Measurements from ENCODE around the gene KRT82.

The KRT82 gene

DNA sequence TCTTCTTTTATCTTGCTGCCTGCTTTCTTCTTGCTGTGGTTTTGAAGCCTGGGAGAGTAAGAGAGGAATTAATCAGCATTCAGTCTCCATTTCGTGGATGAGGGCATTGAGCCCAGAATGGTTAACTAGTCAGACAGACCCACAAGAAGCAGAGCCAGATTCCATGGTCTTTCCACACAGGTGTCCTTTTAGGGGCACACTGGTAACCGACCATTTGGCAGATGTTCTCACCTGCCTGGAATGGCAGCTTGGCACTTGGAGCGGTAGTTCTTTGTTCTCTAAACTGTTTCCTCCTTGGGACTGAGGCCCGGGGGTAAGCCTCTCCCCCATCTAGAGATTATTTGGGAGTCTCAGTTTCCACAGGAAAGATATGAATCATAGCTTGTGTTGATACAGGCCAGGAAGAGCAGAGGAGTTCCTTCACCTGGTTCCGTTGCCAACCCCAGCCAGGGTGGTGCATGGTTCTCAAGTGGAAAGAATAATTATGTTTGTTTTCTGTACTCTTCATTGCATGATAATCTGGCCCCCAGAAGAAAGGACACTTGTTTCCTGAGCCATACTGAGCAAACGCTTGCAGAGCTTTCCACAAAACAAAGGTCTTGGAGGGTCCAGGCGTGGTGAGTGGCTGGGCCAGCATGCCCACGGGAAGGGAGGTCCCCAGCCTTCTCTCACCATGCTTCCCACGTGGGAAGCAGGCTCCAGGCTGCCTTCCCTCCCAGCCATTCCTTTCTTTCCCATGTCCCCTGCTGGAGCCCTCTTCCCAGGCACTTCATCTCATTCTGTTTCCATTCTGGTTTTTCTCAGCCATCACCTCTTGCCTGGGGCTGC lies 30.1 kb upstream of the KRT82 start:
- no peak for DNase-seq (ENCODE audit: low read depth in 2 of 2)

DNA sequence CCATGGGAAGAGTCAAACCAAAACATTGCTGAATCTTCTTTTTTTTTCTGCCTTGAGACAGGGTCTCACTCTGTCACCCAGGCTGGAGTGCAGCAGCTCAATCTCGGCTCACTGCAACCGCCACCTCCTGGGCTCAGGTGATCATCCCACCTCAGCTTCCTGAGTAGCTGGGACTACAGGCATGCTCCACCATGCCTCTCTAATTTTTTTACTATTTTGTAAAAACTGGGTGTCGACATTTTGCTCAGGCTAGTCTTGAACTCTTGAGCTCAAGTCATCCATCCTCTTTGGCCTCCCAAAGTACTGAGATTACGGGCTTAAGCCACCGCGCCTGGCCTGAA lies 29.5 kb upstream of the KRT82 start:
- DNase-seq (ENCODE audit: low read depth in 2 of 2): no peak

DNA sequence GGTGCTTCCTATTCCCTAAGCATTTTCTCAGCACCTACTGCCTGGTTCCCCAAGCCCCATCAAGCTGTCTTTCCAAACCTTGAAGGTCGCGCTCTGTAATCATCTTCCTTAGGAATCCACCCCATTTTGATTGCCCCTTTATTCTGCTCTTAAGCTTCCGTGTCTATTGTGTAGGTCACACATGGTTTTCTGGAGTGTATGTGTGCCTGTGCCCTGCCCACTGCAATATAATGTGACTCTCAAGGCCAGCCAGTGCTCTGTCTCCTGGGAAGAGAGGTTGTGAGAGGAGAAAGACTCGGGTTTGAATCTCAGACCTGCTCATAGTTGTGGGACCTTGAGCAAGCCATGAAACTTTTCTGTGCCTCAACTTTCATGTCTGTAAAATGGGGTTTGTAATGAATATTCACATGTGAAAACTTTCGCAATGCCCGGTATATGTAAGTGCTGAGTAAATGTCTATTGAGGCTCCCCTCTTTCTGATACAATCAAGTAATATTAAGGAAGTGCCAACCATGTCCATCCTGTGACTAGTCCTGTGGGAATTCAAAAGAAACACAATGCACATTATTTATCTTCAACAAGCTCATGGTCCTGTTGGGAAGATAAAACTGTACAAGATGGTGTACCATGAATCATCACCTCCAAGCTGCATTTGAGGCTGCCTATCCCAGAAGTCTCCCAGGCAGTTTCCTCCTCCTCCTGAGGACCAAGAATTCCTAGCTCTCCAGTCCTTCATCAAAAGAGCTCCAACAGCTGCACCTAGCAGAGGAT lies 28.8 kb upstream of the KRT82 start:
- no peak for DNase-seq (ENCODE audit: low read depth in 2 of 2)

DNA sequence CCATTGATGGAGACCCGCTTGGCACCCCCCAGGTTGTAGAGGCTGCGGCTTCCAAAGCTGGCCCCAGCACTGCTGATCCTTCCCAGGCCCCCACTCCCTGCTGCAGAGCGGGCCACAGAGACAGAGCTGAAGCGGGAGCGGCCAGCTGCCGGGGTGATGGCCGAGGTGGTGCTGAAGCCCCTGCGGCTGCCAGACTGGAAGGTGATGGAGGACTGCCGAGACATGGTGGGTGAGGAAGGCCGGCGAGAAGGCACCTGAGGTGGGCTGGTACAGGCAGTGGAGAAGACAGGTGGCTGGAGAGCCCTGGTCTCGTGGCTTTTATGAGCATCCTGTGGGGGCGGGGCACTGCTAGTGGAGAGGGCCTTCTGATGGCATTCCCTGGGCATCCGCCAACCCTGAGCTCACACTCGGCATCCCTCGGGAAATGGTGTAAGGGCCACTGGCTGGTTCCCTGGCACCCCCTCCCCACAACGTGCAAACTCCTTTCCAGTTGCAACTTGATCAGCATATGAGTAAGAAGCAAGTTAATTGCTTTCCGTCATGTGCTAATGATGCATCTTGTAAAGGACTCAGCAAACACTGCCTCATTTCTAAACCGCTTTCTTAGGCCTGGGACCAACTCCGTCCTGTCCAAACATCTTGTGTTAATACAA lies 28.1 kb upstream of the KRT82 start, which contains the start of gene KRT75:
Gene KRT75, minus strand, starts transcription at position 291 of the 653 bp plus-strand sequence. Its CDS starts 67 bp downstream, at position 224.
- no peak for DNase-seq (ENCODE audit: low read depth in 2 of 2)

DNA sequence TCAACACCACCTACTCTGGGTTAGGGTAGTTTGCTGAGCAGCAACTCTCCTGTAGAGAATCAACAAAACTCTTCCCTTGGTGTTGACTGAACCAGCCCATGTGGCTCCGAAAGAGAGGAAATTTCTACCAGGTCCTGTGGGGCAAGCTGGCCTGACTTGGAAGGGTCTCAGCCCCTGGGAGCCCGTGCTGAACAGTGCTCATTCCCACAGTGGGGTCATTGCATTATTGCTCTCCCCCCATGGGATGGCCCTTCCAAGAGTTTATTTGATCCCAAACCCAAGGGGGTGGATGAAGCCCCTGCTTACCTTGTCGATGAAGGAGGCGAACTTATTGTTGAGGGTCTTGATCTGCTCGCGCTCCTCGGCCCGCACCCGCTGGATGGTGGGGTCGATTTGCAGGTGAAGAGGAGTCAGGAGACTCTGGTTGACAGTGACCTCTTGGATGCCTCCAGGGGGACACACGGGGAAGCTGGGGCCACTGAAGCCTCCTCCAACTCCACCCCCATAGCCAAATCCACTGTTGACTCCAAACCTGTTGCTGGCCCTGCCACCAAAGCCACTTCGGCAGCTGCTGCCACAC lies 27.5 kb upstream of the KRT82 start:
- no peak for DNase-seq (ENCODE audit: low read depth in 2 of 2)

DNA sequence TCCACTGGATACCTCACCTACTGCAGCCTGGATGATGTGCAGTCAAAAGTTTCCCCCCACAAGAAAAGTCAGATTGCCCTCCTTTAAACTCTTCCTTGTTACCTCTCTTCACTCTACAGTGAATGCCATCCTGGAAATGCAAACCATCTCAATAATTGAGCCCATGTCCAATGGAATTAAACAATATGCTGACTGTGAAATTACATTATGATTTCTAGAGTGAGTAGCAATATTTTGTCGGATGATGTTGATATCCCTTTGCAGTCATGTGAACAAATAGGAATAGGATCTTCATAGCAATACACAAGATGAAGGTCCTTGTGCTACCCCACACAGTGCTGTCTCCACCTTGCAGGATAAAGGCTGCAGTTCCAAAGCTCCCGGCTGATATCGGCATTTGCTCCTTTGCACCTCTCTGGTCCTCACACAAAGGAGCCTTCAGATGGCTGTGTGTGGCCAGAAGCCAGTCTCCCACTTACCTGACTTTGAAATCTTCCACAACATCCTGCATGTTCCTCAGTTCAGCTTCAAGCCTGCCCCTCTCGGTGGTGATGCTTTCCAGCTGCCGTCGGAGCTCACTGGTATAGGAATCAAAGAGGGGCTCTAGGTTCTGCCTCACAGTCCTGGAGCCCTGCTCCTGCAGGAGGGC lies 26.5 kb upstream of the KRT82 start:
- DNase-seq (ENCODE audit: low read depth in 2 of 2): no peak

DNA sequence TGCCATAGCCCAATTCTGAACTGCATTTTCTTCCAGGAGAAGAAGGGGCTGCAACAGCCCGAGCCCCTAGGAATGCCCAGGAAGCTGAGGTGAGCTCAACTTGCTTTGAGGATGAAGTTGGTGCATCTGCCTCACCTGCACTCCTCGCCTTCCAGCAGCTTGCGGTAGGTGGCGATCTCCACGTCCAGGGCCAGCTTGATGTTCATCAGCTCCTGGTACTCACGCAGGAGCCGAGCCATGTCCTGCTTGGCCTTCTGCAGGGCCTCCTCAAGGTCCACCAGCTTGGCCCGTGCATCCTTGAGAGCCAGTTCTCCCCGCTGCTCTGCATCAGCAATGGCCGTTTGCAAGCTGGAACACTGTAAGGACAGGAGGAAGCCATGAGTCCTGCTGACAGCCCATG lies 22.0 kb upstream of the KRT82 start:
- no peak for DNase-seq (ENCODE audit: low read depth in 2 of 2)

DNA sequence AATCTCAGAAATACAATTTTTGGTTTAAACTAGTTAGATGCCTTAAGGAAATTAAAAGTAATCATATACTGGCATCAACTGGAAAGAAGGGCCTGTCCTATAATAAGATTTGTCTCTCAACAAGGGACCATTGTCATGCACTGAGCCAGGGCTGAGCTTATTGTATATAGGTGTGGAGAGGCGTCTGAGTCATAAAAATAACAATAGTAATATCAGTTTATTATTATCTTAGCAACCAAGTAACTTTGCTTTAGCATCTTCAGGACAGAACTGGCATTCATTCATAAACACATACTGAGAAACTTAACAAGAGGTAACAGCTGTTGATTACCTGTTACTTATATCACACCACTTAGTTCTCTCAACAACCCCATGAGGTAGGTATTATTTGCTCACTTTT lies 20.9 kb upstream of the KRT82 start:
- DNase-seq (ENCODE audit: low read depth in 2 of 2): no peak

DNA sequence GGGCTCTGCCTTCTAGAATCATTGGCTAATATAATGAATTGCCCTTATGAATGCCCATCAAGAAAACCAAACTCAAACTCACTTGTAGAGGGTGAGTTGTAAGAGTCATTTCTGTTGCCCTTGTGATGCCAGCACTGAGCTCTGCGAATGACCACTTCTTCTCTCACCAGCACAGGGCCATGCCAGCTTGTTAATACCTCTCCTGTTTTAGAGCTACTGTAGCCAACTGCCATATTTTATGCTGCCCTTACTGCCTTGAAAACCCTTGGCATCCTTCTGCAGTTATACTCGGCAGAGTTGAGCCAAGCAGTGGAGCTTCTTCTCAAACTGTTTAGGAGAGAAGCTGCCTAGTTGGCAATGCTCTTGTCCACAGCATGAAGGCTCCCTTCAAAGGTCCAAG lies 19.9 kb upstream of the KRT82 start:
- DNase-seq (ENCODE audit: low read depth in 2 of 2): no peak

DNA sequence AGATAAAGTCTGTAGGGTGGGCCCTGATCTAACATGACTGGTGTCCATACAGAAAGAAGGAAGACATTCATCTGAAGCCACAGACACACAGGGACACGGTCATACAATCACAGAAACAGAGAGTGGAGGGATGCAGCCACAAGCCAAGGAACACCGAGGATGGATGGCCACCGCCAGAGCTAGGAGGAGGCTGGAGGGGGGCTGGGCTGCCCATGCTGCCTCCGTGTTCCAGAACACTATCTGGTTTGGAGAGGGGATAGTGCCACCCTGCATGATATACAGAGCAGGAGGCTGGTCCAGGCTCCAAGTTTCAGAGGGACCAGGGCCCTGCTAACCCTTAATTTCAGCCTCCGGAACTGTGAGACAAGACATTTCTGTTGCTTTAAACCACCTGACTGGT lies 19.3 kb upstream of the KRT82 start:
- DNase-seq (ENCODE audit: low read depth in 2 of 2): no peak

DNA sequence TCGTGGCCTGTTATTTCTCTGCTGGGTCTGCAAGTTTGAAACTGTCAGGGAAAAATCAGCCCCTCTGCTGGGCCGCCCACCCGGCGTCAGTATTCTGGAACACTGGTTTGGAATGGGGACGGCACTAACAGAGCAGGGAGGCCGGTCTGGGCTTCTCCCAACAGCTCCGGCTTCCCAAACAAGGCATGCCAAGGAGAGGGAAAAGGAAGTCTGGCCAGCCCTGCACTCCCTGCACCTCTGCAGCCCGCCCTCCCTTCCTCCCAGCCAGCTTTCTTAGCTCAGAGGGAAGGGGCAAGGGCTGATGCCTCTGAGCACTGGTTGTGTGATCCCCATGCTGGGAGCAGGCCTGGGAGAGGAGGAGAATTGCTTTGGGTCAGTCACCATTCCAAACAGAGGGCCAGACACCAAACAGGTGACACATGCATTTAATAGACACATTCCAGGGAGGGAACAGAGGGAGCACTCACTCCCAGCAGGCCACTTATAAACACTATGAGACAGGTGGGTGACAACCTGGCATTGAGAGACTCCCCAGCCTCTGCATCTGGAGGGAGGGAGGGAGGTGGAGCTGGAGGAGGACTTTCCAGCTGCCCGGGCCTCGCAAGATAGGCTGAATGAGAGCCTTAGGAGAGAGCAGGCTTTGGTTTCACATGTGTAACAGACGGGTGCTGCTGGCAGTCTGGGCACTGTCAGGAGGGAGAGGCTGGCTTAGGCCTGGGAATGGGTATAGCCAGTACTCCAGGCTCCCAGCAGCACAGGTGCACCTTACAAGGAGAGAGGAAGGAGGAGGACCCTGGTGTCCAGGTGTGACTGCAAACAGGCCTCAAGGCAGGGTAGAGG lies 17.7 kb upstream of the KRT82 start:
- no peak for DNase-seq (ENCODE audit: low read depth in 2 of 2)

DNA sequence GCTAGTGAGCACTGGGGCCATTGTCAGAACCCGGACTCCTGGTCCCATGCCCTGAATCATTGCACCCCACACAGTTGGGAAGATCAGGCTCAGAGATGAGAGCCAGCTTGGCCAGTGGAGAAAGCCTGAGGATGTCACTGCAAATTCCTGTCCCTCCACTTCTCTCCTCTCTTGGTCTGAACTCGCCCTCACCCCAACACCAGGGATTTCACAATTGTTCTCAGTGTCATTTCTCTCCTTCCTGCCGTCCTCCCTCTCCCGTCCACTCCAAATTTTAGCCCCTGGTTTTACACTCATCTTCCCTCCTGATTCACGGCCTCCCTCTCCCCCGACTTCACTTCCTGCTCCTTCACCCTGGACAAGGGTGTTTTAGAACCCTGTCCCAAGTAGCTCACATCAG lies 16.9 kb upstream of the KRT82 start:
- no peak for DNase-seq (ENCODE audit: low read depth in 2 of 2)

DNA sequence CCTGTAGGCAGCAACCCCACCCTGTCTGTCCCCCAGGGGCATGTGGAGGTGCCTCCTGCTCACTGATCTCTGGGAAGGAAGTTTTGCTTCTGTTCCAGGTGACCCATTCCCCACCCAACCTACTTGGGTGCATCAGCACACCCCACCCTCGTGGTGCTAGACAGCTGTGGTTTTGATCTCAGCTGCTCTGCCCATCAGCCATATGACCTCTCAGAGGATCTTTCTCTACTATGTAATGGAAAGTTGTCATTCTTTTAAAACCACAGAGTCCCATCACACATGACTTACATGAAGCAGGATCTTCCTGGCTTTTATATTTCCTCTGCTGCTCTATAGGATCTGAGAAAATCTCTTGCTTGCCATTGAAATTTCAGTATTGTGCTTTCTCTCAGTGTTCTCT lies 13.5 kb upstream of the KRT82 start:
- DNase-seq (ENCODE audit: low read depth in 2 of 2): no peak

DNA sequence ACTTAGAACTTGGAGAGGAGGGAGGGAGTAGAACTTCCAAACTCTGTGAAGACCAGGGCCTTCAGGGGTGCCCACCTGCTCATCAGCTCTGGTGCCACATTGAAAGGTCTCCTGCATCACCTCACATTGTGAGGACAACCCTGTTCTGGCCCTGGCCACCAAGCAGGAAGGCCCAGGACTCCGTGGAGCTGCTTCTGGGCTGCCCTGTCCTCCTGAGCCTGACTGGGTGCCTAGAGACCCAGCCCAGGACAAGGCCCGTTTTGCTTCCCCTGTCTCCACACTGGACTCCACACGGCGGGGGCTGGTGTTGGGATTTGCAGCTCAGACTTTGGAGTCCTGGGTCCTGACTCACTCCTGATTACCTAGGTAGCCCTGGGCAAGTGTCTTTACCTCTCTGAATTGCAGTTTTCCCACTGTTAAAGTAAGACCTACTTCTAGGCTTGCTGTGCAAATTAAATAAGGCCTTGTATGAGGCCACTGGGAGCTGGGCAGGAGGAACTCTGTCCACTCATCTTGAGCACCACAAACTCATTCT lies 12.5 kb upstream of the KRT82 start:
- no peak for DNase-seq (ENCODE audit: low read depth in 2 of 2)

DNA sequence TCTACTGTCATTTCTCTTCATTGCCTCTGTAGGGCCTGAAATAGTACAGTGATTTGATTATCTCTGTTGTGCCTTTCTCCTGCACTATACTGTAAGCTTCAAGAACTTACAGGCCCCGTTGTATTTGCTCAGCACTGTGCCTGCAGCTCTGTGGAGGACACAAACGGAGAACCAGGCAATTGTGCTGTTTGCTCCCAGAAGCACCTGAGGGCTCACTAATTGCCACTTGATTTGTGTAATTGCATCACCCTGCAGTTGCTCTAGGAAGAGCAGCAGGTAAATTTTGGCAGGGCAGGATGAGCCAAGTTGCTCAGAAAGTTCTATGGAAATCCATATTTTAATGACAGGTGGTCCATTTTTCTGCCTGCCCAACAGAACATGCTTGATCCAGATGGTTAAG lies 11.6 kb upstream of the KRT82 start:
- no peak for DNase-seq (ENCODE audit: low read depth in 2 of 2)

DNA sequence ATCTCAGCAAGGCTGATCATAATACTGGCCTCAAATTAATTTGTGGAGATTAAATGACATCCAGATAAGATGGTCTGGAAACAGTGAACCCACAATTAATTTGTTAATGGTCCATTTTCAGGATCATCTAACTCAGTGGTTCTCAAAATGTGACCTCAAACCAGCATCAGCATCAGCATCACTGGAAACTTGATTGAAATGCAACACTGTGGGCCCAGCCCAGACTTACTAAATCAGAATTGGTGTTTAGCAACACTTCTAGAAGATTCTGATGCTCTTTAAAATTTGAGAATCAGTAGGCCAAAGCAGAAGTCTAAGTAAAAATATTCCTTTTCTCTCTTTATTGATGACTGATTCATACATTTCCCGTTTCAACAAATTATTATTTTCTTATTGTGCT lies 10.7 kb upstream of the KRT82 start:
- no peak for DNase-seq (ENCODE audit: low read depth in 2 of 2)

DNA sequence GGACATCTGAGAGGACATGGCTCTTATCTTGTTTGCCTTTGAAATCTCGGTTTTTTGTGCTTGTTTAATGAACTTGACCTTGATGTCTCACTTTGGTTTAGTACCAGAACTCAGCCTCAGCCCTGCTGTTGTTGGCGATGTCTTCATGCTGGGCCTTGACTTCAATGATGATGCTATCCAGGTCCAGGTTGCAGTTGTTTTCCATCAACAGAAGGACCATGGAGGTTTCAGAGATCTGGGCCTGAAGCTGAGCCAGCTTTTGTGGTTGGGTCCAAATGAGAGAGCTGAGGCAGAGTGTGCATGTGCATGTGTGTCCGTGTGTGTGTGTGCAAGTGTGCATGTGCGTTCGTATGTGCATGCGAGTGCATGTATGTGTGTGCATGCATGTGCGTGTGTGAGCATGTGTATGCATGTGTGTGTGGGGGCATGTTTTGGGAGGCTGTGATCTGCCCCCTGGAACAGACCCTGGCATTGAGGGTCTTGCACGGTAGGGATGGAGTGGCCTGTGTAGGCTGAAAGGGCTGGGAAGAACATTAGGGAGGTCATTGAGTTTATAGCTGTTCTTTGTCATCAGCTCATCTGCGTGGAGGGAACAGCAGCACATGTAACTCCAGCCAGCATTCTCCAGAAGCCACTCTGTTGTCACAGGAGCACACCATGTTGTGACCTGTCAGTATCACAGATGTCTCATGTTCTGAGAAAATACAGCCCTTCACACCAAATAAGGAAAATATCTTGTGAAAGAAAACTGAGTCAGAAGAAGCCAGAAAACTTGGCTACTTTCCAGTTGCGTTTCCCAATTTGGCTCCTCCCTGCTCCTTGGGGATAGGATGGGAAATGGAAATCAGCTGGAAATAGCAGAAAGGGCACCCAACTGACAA lies 10.0 kb upstream of the KRT82 start:
- no peak for DNase-seq (ENCODE audit: low read depth in 2 of 2)

DNA sequence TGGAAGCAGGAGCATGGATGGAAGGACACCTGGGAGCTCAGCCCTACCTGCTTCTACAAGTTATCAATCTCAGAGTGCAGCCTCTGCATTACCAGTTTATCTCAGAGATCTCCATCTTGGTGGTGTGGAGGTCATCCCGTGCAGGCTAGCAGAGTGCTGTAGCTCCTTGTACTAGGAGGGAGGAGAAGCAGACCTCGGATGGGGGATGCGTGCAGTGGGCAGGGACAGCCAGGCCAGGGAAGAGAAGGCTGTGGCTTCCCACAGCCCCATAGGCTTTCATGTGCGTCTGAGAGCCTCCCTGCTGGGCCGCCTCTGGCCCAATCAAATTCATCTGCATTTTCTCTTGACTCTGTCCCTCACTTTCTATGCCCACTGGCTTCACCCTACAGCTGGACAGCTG lies 8.8 kb upstream of the KRT82 start:
- DNase-seq (ENCODE audit: low read depth in 2 of 2): no peak

DNA sequence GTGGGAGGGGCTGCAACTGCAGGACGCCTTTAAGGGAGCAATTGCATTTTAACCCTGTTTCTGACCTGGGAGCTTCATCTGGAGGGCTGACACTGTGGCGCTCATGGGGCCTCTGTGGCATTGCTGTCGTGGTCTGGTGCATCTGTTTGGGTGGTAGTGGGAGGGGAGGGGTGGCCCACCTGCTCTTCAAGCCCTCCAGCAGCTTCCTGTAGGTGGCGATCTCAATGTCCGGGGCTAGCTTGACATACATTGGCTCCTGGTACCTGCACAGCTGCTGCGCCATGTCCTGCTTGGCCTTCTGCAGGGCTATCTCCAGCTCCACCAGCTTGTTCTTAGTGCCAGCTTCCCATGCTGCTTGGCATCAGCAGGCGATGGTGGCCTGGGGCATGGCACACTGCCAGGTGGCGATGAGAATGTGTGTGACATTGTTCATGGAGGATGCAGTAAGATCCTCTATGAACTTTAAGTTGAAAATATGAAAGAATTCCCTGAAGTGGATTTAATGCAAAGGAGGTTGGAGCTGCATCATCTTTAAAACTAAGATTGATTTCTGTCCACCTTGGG lies 7.7 kb upstream of the KRT82 start:
- no peak for DNase-seq (ENCODE audit: low read depth in 2 of 2)

All from stimulated activated CD8-positive, alpha-beta memory T cell treated with anti-CD3 and anti-CD28 coated beads, Interleukin-2, amount 100 ng/mL, for 48 hours (primary cell).